ENCODE measurements around the gene SYNPR.

GRCh38 chr3:63595221-63595620 lies 317.1 kb downstream of the SYNPR start:
- TF ChIP-seq POLR2A (IDR thresholded peaks at IDR 0.05): no peak
- TF ChIP-seq CTCF (IDR thresholded peaks at IDR 0.05): no peak

Measured in right lobe of liver (tissue), 4 donors.